SK-N-MC (cell line): ENCODE measurements around the gene OR8D4.

Experiments used
- EZH2 ChIP-seq: fragments of 200-600 bp; sonication (generic); IDR thresholded peaks from one replicate; pipeline ENCODE4 v1.6.1; 2017; ENCODE audit warnings: antibody characterized with exemption
- FOXP2 ChIP-seq: optimal IDR thresholded peaks from 2 replicates; pipeline ENCODE3; 2011; ENCODE audit warnings: mild to moderate bottlenecking, moderate library complexity; ENCODE audit not compliant: insufficient read depth; ENCODE audit errors: extremely low read length, control extremely low read depth
- POLR2AphosphoS5 ChIP-seq: IDR thresholded peaks from 2 replicates; pipeline ENCODE4 v1.6.1; 2012; ENCODE audit warnings: mild to moderate bottlenecking, low read depth, low read length, borderline replicate concordance

DNA sequence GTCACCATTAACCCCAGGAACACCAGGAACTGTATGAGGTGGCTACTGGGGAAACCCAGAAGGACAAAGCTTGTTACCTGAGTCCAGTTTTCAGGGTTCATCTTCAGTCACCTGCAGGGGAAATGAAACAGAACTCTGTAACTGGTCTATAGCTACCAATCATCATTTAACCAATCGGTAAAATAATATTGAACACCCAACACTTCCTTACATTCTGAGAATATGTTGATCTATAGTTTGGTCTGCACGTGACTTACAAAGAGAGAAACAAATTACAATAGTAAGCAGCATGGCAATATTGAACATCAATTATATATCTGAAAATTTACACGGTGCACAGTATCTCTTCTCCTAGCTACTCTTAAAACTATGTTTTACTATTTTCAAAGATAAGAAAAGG is 41.8 kb downstream of the OR8D4 start, which contains the start of gene OR6T1:
- no peak for TF ChIP-seq EZH2
- no peak for TF ChIP-seq POLR2AphosphoS5
- no peak for TF ChIP-seq FOXP2
